NCI-H1048 (cell line): ENCODE data around the gene ZCCHC10.
"Not testable (repeated sequence)": the region's sequence is repeated elsewhere in the genome, so short reads cannot be mapped to it uniquely, and the experiment has no call there.

Experiments
- DNase-seq: peaks from one replicate; lab custom pipeline; 2025; lab: John Stamatoyannopoulos, UW

ZCCHC10 gene

DNA sequence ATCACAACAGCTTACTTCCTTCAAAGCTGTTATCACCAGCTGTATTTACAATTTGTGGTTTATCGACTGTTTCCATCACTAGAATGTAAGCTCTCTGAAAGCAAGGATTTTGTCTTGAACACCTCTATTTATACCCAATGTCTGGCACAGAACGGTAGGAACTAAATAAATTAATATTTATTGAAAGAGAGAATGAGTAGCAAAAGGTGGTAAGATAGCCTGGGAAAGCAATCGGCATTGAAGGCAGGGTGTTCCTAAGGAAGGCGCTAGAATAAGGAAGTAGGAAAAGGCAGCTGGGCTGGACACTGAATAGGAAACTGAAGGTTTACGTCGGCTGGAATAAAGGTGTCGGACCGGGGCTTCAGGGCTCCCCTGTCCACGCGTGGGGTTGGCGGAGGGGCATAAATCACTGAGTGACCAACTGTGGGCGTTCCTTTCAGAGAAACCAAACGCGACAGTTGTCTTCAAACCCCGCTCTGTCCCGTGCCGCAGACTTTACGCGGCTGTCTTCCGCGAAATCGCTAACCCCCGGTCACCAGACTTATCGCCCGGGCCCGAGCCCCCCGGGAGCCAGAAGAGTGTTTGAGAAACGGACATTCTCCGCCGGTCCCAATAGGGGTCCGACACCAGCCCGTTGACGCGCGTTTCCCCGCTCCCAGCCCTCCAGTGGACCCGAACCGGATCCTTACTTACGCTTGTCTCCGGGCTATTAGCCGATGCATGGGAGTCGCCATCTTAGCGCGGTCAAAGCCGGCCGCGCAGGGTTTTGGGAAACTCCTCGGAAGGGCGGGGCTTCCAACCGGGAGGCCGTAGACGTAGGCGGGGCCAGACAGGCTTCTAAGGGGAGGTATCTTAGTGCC is at the start of gene ZCCHC10:
Gene ZCCHC10 (minus strand): TSS at position 746 of the 860 bp plus-strand sequence. CDS start 12 bp downstream, at position 734.
- peak; percentile 83 for DNase-seq

DNA sequence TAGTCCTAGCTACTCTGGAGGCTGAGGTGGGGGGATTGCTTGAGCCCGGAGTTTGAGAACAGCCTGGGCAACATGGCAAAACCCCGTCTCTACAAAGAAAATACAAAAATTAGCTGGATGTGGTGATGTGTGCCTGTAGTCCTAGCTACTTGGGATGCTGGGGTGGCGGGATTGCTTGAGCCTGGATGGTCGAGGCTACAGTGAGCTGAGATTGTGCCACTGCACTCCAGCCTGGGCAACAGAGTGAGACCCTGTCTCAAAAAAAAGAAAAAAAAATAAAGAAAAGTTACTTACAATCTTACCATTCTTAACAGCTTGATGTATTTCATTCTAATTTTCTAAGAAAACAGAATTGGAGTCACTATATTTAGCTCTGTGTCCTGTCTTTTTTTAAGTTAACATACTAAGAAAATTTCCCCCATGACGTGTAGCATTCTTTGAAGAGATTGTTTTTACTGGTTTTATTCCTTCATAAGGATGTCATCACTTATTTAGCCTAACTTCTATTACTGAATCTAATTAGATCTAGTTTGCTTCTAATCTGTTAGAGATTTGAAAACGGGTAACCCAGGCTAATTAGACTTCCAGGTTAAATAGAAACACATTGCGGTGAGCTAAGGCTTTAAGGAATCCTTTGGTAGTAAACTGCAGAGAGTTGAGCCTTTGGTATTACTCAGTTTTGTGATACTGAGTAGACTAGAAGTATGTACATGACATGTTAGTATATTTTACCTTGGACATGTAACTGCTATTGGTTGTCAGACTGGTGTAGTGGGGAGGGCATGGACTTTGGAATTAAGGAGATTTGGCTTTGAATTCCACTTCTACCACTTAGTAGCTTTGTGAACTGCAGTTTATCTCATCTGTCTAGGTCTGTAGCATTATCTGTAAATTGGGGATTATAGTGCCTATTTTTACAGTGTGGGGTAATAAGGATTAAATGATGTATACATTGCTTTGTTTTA is 49.5 kb upstream of the ZCCHC10 start:
- no peak for DNase-seq

DNA sequence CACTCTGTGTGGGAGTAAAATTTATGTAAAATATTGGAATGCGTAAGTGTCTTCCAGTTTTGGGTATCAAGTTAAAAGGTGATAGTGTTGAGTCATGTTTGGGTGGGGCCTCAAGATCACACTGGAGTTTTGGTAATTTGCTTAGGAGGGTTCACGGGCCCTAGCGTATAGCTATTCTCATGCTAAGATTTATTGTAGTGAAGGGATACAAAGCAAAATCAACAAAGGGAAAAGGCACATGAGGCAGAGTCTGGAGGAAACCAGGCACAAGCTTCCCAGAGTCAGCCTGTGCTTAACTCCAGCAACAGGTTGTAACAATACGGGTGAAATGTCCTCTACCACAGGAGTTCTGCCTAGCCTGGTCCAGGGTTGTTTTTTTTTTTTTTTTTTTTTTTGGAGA is 45.7 kb upstream of the ZCCHC10 start:
- DNase-seq = no peak

DNA sequence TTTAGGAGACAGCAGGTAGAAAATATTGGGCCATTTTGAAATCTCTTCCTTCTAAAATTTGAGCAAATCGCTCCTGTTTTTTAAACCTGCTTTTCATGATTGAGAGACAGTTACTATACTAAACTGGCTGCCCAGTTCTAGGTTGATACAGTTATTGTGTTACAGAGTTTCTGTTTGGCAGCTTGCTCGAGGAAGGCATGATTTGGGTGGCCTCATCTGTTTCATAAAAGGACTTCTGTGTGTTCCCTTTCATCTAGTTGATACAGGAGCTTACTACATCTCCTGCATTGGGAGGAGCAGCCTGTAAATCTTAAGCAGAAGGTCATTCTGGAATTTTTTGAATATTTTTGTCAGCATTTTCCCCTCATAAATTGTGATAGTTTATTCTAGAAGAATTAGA is 39.7 kb upstream of the ZCCHC10 start:
- DNase-seq = no peak

DNA sequence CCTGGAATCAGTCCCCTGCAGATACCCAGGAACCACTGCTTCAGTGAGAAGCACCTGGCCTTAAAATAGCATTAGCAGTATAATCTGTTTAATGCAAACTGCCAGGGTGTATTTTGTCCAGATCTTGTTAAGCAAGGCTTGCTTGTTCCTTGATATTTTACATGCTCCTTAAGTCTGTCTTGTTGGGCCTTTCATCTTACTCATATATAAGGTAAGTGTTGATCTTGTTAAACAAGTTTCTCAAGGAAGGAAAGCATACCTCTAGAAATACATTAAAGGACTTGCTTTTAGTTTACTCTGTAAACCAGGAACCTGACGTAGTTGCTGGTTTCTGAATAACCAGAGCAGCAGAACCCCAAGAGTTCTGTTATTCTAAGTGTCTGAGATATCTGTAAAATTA is 39.1 kb upstream of the ZCCHC10 start:
- DNase-seq = no peak

DNA sequence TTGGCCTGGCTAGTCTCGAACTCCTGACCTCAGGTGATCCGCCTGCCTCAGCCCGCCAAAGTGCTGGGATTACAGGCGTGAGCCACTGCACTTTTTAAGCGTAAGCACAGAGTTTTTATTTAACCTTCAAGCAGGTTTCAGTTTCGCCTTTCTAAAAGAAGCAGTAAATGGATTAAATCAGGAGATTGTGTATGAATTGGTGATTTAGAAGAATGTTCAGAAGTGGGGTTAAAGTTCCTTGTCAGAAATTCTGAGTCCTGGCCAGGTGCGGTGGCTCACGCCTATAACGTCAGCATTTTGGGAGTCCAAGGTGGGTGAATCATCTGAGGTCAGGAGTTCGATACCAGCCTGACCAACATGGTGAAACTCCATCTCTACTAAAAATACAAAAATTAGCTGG is 37.6 kb upstream of the ZCCHC10 start:
- DNase-seq = no peak

DNA sequence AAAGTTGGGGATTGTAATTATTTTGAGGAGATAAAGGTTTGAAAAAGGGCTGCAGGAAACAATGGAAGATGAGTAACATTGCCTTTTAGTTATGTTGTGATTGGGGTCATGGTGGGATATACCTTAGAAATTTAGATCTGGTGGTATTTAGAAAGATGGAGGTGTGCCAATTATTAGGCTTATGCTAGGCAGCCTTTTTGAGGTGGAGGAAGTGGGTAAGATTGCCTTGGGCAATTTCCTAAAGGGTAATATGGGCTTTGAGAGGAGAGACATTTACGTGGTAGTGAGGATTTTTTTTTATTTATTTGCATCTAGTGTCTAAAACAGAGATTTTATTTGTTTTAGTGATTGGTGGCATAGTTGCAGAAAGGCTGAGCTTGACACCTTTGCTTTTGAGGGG is 35.9 kb upstream of the ZCCHC10 start:
- no peak for DNase-seq

DNA sequence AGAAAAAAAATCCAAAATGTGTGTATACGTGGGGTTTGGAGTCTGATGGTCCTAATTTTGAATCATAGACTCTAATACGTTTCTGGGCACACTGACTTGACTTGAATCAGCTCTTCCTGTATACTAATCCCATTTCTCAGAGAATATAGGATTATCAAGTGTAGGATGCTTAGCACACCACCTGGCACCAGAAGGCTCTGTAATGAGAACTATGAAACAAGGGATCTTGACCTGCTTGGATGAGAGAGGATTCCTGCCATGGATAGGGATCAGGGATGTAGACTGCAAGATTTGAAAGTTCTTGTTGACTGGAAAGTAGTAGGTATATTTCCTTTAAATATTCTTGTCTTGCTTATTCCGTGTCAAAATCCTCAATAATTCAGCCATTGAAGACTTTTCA is 33.3 kb upstream of the ZCCHC10 start:
- no peak for DNase-seq

DNA sequence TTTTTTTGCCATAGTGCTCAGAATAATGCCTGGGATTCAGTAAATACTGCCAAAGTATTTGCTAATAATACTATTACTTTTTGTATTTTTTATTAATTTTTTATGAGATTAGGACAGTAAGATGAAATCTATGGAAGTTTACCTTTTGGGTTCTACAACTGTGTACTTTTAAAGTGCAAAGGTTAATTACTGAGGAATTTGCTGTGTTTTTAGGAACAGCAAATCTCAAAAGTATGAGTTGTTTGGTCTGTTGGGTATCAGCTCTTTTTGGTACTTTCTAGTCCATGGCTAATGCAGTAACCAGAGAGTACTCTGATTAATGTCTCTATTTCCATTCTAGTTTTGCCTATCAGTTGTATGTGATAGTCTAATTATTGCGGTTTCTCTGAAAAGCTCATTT is 30.5 kb upstream of the ZCCHC10 start:
- DNase-seq = no peak

DNA sequence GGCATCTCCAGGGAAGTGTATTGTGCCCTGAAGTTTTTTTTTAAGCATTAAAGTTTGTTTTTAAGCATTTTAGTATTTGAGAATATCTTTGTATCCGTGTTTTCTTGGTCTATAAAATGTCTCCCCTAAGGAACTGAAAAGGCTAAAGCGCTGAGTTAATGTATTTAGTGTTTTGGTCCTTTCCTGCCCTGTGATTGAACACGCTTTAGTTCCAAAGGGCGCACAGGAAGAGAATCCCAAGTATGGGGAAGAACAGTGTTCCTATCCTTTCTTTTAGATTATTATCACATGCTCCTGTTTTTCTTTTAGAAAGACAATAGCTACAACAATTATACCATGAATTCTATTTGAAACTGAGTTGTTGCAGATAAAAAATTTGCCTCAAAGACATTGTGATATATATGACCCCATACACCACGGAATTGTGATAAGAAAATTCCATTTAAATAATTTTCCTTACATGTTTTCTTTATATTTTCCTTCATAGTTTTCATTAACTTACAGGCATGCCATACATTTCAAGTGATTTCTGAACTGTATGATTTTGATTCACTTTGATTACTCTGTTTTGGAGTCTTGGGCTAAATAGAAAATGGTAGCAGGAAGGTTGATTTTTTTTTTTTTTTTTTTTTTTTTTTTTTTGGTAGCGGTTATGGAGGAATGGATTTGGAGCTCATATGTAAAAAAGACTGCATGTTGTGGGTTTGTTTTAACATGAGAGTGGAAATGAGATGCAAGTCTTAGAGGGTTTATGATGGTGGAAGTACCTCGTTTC is 28.5 kb upstream of the ZCCHC10 start:
- no peak for DNase-seq

DNA sequence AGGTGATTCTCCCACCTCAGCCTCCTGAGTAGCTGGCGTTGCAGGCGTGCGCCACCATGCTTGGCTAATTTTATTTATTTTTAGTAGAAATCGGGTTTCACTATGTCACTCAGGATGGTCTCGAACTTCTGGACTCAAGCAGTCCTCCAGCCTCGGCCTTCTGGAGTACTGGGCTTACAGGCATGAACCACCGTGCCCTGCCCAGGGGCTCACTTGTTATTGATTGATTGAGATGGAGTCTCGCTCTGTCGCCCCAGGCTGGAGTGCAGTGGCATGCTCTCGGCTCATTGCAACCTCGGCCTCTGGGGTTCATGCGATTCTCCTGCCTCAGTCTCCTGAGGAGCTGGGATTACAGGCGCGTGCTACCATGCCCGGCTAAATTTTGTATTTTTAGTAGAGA is 27.1 kb upstream of the ZCCHC10 start:
- DNase-seq = no peak

DNA sequence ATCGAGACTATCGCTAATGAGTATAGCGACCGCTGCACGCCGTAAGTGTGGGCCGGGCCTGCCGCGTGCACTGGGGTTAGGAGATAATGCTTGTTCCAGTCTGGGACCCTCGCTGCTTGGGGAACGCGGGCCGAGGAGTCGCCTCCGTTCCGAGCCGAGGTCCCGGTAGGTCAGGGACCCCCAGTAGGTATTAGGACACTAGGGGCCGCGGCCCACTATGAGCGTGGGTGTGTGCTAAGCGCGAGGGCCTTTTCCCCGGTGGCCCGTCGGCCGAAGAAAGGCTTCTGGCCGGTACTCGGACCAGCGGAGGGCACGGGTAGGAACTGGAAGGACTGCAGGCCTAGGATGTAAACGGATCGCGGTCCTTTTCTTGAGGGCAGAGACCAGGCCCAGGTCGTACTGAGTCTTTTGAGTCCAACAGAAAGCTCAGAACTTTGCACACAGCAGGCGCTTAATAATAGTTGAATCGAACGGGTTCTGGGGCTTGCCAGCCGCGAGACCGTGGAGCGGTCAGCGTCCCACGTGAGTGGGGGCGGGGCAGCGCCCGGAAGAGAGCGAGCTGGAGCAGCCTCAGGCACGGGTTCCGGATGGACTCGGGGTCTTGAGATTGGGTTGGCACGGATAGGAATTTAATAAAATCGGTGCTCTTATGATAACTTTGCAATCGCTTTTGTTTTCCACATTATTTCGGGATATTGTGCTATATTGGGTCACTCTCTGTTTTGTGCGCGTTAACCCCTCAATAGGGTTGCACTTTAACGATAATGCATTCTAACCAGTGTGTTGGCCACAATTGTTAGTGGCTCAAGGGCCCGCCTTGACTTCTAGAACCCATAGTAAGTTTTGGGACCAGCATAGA is 26.2 kb upstream of the ZCCHC10 start:
- DNase-seq = peak; percentile 8

DNA sequence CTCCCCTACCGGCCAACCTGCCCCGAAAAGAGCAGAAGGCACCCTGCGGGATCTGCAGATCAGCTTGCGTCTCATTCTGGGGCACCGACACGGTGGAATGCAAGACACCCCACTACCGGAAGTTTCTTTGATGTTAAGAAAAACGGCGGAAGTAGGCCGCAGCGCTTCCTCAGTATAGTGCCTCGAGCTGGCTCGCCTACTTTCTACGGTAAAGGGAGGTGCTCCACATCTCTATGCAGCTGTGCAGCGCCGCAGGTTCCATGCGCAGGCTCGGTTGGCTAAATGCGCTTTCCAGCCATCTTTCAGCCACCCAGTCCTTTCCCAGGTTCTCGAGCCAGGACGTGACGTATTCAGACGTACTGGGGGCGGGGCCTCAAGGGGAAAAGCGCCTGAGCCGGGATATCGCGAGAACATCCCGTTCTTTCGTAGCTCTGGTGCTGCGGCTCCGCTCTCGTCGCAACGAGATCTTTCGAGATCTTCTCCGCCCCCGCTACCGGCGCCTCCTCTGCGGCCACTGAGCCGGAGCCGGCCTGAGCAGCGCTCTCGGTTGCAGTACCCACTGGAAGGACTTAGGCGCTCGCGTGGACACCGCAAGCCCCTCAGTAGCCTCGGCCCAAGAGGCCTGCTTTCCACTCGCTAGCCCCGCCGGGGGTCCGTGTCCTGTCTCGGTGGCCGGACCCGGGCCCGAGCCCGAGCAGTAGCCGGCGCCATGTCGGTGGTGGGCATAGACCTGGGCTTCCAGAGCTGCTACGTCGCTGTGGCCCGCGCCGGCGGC is 25.4 kb upstream of the ZCCHC10 start, which contains the start of gene HSPA4:
Gene HSPA4 (plus strand): TSS at position 472 of the 775 bp plus-strand sequence. CDS start 238 bp downstream, at position 710.
- DNase-seq = peak; percentile 92

DNA sequence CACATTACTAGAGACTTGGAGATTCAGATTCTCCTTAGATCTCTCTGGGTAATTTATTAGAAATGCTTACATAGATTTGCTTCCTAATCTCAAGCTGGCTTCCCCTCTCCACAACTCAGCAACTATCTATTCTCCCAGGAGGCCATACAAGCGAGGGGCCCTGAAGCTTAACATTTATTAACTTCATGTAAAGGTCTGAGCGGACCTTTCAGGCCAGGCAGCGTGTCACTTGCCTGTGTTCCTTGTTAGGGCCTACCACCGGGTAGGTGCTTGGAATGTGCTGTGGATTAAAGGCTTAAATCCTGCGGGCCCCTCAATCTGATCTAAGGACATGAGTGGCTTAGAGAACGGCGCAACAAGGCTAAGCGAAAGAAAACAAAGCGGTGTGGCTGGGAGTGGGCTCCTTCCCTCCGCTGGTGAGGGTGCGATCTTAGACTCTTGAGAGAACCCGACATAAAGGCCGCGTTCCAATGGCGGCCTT is 24.8 kb upstream of the ZCCHC10 start:
- DNase-seq = no peak

DNA sequence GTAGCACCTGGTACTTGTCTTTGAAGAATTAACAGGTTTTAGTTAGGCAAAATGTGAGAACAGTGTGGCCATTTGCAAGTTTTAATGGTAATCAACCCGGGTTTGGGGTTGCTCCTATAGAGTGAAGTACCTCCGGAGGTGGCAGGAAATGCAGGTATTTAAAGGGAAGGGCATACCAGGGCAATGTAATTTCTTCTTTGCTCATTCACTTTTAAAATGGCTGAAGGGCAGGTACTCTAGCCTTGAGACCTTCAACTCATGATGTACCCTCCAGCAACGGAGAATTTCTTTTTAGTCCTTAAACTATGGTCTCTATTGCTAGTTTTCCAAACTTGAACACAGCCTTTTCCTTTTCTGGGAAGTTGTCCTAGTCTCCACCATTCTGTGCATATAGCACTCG is 24.2 kb upstream of the ZCCHC10 start:
- no peak for DNase-seq

DNA sequence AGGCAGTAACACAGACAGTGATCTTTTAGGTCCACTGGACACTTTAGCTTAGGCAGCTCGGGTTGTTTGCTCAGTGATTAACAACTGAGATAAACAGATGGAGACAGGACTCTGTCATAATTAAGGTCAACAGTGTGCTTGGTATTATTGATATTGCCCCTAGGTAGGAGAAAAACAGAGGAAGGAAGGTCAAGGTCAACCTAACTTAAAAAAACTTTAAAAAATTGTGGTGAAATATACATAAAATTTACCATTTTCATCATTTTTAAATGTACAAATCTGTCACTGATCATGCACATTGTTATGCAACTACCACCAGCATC is 23.3 kb upstream of the ZCCHC10 start:
- no peak for DNase-seq

DNA sequence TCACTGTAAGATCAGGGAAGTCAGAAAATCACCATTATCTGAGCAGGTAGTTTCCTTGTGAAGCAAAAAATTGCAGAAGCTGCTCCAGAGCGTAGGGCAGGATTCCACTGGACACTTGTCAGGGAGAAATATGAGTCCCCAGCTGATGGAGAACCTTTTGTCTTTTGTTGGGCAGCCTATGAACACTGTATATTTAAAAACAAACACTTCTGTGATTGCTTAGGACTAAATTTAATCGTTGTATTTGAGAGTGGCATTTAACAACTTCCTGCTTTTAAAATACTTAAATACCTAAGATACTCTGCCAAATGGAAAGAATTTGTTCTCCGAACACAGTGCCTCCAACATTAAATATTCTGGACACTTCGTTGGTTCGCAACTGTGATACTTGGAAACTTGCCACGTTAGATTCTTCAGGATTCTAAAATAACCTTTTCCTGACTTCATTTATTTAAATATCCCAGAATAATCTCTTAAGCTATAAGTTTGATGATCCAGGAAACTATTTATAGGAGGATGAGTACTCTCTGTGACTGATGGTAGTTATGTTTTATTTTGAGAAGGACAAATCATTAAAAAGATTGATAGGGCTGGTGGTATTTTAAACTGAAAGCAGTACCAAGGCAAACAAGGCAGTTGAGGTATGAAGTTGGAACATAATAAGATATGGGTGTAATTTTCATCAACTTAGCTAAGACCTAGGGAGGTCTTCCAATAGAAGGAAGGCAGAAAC is 22.8 kb upstream of the ZCCHC10 start:
- no peak for DNase-seq

DNA sequence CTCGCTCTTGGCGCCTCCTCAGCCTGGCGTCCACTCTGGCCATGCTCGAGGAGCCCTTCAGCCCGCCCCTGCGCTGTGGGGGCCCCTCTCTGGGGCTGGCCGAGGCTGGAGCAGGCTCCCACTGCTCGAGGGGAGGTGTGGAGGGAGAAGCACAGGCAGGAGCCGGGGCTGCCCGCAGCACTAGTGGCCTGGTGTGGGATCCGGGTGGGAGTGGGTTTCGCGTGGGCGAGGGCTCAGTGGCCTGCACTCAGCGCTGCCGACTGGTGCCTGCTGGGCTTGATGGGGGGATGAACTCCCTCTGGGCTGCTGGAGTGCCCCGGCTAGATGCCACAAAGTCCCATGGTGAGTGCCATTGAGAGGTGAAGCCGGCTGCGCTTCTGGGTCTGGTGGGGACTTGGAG is 21.1 kb upstream of the ZCCHC10 start:
- no peak for DNase-seq

DNA sequence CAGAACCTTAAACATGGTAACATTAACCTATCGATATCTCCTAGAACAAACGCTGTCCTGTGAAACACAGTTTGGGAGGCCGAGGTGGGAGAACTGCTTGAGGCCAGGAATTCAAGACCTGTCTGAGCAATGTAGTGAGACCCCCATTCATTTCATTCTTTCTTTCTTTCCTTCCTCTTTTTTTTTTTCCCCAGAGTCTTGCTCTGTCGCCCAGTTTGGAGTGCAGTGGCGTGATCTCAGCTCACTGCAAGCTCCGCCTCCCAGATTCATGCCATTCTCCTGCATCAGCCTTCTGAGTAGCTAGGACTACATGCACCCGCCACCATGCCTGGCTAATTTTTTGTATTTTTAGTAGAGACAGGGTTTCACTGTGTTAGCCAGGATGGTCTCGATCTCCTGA is 20.2 kb upstream of the ZCCHC10 start:
- DNase-seq = not testable (repeated sequence)

DNA sequence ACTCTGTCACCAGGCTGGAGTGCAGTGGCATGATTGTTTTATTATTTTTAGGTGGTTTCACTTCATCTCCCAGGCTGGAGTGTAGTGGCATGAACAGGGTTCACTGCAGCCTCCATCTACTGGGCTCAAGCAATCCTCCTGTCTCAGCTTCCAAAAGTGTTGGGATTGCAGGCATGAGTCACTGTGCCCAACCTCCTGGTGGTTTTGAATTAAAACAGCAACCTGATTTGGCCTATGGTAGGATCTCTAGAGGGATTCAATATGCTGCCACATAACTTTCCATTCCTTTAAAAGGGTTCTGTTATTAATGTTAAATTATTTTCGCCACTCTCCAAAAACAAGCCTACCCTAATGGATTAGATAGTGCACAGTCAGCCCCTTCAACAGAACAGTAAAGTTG is 15.6 kb upstream of the ZCCHC10 start:
- no peak for DNase-seq
